ENCODE measurements around the gene UGT1A1. TPM values are rescaled to one million over a fixed set of nuclear protein-coding genes. Genes with fewer than 3 reads are reported as not detected.

The UGT1A1 gene
- total and polyA plus RNA-seq, 2 of the 13 experiments (the other 11 are each of a cell fraction or from before 2014, with no cell fraction given), result 0.69 to 0.75 TPM

DNA sequence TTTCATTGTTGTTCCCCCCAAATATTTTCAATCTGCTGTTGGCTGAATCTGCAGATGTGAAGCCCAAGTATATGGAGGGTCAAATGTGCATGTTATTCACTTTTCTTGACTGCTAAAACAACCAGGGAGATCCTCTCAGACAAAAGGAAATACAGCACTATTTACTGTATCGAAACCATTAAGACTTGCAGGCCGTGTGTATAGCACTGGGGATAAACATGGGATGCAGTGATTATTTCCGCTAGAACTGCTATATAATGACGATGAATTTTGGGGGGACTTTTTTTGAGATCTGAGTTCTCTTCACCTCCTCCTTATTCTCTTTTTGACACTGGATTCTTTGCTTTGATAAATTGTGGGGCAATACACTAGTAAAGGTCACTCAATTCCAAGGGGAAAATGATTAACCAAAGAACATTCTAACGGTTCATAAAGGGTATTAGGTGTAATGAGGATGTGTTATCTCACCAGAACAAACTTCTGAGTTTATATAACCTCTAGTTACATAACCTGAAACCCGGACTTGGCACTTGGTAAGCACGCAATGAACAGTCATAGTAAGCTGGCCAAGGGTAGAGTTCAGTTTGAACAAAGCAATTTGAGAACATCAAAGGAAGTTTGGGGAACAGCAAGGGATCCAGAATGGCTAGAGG lies 3.5 kb upstream of the UGT1A1 start (continued):
- TF ChIP-seq, protein P1, sequence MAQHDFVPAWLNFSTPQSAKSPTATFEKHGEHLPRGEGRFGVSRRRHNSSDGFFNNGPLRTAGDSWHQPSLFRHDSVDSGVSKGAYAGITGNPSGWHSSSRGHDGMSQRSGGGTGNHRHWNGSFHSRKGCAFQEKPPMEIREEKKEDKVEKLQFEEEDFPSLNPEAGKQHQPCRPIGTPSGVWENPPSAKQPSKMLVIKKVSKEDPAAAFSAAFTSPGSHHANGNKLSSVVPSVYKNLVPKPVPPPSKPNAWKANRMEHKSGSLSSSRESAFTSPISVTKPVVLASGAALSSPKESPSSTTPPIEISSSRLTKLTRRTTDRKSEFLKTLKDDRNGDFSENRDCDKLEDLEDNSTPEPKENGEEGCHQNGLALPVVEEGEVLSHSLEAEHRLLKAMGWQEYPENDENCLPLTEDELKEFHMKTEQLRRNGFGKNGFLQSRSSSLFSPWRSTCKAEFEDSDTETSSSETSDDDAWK (CRISPR knock-in tag; IDR thresholded peaks at IDR 0.05), result no peak
- TF ChIP-seq, protein P2, sequence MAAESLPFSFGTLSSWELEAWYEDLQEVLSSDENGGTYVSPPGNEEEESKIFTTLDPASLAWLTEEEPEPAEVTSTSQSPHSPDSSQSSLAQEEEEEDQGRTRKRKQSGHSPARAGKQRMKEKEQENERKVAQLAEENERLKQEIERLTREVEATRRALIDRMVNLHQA (CRISPR knock-in tag; IDR thresholded peaks at IDR 0.05), result no peak
- TF ChIP-seq ZNF124 (CRISPR knock-in tag; IDR thresholded peaks at IDR 0.05) (peak; percentile 74; the same call in 1 of the 2 replicates), SRSF9 (IDR thresholded peaks at IDR 0.05; ENCODE audit: borderline replicate concordance, insufficient read depth, low read depth, low read length, poor library complexity, severe bottlenecking) (no peak), ZNF781 (CRISPR knock-in tag; IDR thresholded peaks at IDR 0.05; ENCODE audit: borderline replicate concordance, not compliant biosample characterization) (peak; percentile 44), KDM4B (CRISPR knock-in tag; IDR thresholded peaks at IDR 0.05) (no peak), HOXA5 (CRISPR knock-in tag; IDR thresholded peaks at IDR 0.05) (peak; percentile 97), ZBTB7B (CRISPR knock-in tag; IDR thresholded peaks at IDR 0.05) (peak; percentile 50; the same call in 1 of the 2 replicates), ZNF562 (CRISPR knock-in tag; IDR thresholded peaks at IDR 0.05; ENCODE audit: borderline replicate concordance) (0 out of 2 replicates have a peak, but pooled peaks have one; percentile 79), HIVEP1 (CRISPR knock-in tag; IDR thresholded peaks at IDR 0.05) (no peak), ZNF619 (CRISPR knock-in tag; IDR thresholded peaks at IDR 0.05) (no peak), DPF2 (CRISPR knock-in tag; IDR thresholded peaks at IDR 0.05; ENCODE audit: borderline replicate concordance, low read depth) (peak; percentile 74; the same call in 1 of the 2 replicates), ZNF253 (CRISPR knock-in tag; IDR thresholded peaks at IDR 0.05; ENCODE audit: borderline replicate concordance) (no peak), ZNF343 (CRISPR knock-in tag; IDR thresholded peaks at IDR 0.05) (no peak), ZNF484 (CRISPR knock-in tag; IDR thresholded peaks at IDR 0.05; ENCODE audit: borderline replicate concordance, low read depth) (no peak), CCAR2 (optimal IDR thresholded peaks at IDR 0.05; ENCODE audit: low read depth, low read length) (peak; percentile 54), TP53 (CRISPR knock-in tag; conservative IDR thresholded peaks at IDR 0.05) (no peak), SNAI1 (CRISPR knock-in tag; IDR thresholded peaks at IDR 0.05; ENCODE audit: borderline replicate concordance) (no peak), ZNF292 (CRISPR knock-in tag; IDR thresholded peaks at IDR 0.05; ENCODE audit: borderline replicate concordance, low read depth) (no peak)
- TF ChIP-seq, protein P3, sequence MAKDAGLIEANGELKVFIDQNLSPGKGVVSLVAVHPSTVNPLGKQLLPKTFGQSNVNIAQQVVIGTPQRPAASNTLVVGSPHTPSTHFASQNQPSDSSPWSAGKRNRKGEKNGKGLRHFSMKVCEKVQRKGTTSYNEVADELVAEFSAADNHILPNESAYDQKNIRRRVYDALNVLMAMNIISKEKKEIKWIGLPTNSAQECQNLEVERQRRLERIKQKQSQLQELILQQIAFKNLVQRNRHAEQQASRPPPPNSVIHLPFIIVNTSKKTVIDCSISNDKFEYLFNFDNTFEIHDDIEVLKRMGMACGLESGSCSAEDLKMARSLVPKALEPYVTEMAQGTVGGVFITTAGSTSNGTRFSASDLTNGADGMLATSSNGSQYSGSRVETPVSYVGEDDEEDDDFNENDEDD (CRISPR knock-in tag; IDR thresholded peaks at IDR 0.05; ENCODE audit: borderline replicate concordance), result no peak
- TF ChIP-seq, protein P4, sequence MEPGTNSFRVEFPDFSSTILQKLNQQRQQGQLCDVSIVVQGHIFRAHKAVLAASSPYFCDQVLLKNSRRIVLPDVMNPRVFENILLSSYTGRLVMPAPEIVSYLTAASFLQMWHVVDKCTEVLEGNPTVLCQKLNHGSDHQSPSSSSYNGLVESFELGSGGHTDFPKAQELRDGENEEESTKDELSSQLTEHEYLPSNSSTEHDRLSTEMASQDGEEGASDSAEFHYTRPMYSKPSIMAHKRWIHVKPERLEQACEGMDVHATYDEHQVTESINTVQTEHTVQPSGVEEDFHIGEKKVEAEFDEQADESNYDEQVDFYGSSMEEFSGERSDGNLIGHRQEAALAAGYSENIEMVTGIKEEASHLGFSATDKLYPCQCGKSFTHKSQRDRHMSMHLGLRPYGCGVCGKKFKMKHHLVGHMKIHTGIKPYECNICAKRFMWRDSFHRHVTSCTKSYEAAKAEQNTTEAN (CRISPR knock-in tag; conservative IDR thresholded peaks at IDR 0.05), result peak; percentile 76
- TF ChIP-seq, protein P5, sequence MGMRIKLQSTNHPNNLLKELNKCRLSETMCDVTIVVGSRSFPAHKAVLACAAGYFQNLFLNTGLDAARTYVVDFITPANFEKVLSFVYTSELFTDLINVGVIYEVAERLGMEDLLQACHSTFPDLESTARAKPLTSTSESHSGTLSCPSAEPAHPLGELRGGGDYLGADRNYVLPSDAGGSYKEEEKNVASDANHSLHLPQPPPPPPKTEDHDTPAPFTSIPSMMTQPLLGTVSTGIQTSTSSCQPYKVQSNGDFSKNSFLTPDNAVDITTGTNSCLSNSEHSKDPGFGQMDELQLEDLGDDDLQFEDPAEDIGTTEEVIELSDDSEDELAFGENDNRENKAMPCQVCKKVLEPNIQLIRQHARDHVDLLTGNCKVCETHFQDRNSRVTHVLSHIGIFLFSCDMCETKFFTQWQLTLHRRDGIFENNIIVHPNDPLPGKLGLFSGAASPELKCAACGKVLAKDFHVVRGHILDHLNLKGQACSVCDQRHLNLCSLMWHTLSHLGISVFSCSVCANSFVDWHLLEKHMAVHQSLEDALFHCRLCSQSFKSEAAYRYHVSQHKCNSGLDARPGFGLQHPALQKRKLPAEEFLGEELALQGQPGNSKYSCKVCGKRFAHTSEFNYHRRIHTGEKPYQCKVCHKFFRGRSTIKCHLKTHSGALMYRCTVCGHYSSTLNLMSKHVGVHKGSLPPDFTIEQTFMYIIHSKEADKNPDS (CRISPR knock-in tag; IDR thresholded peaks at IDR 0.05), result no peak
